ENCODE data around the gene PSD.

DNA sequence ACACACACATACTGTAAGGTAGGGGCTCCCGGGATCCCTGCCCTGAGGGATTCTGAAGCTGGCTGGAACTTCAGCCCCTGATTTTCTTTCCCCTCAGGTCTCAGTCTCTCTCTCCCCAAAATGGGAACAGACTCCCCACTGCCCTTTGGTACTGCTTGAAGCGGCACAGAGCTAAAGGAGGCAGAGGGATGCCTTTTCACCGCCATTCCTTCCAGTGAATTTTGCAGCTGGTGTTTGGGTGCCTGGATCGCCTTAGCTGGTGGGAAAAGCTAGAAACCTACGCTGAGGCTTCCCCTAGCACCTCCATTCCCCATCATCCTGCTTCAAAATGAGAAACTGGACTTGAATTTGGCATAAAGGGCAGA, 16.5 kb upstream of the PSD start:
- TF ChIP-seq, protein P1, sequence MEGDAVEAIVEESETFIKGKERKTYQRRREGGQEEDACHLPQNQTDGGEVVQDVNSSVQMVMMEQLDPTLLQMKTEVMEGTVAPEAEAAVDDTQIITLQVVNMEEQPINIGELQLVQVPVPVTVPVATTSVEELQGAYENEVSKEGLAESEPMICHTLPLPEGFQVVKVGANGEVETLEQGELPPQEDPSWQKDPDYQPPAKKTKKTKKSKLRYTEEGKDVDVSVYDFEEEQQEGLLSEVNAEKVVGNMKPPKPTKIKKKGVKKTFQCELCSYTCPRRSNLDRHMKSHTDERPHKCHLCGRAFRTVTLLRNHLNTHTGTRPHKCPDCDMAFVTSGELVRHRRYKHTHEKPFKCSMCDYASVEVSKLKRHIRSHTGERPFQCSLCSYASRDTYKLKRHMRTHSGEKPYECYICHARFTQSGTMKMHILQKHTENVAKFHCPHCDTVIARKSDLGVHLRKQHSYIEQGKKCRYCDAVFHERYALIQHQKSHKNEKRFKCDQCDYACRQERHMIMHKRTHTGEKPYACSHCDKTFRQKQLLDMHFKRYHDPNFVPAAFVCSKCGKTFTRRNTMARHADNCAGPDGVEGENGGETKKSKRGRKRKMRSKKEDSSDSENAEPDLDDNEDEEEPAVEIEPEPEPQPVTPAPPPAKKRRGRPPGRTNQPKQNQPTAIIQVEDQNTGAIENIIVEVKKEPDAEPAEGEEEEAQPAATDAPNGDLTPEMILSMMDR (IDR thresholded peaks at IDR 0.05) = no peak
- TF ChIP-seq POLR2AphosphoS5 (IDR thresholded peaks at IDR 0.05; ENCODE audit: low read depth, low read length) (no peak), REST (IDR thresholded peaks at IDR 0.05; ENCODE audit: insufficient read depth in 1 of 2, low read depth in 2 of 2, low read length in 1 of 2) (no peak), SIN3A (IDR thresholded peaks at IDR 0.05; ENCODE audit: borderline replicate concordance, insufficient read depth, low read depth, low read length) (no peak), TCF7L2 (IDR thresholded peaks at IDR 0.05; ENCODE audit: low read depth, low read length) (no peak)

Measured in Panc1 (cell line).